Left kidney (tissue), 2 donors: Measurements from ENCODE around the gene DRD3. TPM values are rescaled to one million over a fixed set of nuclear protein-coding genes. Genes with fewer than 3 reads are reported as not detected.

Experiments used
- DNase-seq: peaks from one replicate; pipeline ENCODE4 v3.0.0-alpha.2; 2013
- polyA plus RNA-seq: library from polyadenylated mRNA; unstranded; fragments of 120-200 nt; gene quantifications from one replicate; pipeline ENCODE4 v1.2.1, GENCODE V29; 2013; ENCODE audit not compliant: insufficient read length

DRD3 gene
- polyA plus RNA-seq, 1 donor: not detected

DNA sequence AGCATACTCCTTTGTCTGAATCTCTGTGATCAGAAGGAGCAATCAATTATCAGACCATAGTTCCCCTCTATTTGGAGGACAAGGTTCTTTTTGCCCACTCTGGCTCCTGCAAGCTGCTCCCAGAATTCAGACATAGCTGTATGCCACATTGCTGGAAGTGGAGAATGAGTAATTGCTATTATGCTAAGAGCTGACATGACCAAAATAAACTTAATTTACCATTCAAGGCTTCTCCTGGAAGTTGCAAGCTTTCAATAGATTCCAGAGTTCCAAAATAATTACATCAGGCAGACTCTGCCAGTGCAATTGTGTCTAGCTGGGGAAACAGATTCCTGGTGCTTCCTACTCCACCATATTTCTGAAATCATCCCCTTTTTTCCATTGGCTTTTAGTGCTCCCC, 7.6 kb upstream of the DRD3 start:
- DNase-seq: no peak

DNA sequence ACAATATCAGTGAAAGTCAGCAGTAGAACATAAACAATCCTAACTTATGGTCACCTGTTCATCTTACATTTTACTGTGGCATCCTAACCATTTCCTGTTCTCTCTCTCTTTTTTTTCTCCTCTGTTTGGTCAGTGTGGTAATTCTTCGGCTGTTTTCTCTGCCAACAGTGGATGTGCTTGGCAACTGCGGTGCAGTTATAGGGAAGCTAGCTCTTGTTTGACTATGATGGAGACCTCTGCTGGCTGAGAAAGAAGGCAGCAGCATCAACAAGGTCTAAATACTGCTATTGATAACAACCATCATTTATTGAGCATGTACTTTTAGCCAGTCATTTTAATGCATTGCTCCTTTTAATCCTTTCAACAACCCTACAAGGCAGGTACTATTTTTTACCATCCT, 723 bp upstream of the DRD3 start:
- no peak for DNase-seq

DNA sequence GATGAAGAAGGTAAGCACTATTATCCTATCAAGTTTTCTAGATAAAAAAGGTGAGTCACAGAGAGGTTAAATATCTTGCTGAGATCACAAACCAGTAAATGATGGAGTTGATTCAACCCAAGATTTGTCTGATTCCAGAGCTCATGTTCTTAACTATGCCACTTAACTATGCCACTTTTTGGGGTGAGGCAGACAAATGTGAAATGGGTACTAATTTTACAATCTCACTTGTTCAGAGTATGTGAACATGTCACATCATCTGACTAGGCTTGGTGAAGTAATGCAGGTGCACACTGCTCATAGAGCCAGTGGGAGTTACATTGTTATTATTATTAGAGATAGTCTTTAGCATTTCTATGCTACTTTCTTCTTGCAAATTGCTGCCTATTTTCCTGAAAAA, 2.0 kb downstream of the DRD3 start:
- no peak for DNase-seq

DNA sequence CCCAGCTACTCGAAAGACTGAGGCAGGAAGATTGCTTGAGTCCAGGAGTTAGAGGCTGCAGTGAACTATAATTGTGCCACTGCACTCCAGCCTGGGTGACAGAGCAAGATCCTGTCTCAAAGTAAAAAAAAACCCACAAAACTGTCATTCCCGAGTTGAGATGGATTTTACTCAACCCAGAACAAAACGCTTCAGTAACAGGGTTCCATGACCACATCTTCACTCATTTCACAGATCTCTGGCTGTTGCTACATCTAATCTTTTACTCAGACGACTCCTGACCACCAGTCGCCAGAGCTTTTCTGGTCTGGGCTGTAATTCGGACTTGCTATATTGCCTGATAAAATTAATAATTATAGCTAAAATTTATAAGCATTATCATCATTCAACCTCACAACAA, 2.4 kb downstream of the DRD3 start:
- no peak for DNase-seq

GRCh38 chr3:114175204-114175987, 3.5 kb downstream of the DRD3 start:
- no peak for DNase-seq

DNA sequence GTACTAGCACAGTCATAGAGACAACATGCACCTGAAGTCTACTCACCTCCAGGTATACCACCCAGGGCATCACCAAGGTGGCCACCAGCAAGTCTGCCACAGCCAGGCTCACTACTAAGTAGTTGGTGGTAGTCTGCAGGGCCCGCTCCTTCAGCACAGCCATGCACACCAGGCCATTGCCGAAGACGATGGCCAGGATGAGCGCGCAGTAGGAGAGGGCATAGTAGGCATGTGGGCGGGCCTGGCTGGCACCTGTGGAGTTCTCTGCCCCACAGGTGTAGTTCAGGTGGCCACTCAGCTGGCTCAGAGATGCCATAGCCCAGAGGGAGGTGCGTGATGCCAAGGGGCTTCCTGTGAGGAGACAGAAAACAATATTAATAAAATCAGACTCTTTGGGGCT, 7.2 kb downstream of the DRD3 start:
- DNase-seq: no peak

DNA sequence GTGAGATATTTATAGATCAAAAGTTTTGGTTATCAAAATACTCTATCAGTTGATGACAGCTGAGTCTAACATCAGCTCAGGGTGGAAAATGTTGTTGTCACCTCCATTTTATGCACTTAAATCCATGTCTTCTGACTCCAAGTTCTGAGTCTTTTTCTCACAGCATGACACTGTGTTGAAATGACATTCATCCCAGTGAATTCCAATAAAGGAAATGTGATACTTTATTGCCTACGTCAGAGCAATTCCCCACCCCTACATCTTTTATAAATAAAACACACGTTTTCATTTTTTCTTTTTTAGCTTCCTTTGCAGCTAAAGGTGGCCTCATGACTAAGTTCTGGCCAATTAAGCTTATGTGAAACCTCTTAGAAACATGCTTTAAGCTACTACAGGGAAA, 10.7 kb downstream of the DRD3 start:
- DNase-seq: no peak

DNA sequence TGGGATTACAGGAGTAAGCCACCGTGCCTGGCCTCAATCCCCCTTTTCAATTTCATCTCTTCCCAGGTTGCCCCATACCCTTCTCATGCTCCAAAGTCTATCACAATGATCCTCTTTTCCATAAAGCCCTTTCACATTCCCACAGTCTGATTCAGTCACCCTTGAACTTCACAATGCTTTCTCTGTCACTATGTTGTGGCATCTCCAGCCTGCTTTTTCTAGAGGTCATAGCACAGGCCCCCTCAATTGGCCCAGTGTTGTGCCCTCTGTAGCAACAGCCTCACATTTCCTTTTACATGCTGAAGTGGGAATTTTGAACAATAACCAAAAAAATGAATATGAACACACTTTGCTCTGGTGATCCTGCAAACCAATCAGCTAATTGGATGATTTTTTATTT, 21.5 kb downstream of the DRD3 start:
- DNase-seq: no peak

DNA sequence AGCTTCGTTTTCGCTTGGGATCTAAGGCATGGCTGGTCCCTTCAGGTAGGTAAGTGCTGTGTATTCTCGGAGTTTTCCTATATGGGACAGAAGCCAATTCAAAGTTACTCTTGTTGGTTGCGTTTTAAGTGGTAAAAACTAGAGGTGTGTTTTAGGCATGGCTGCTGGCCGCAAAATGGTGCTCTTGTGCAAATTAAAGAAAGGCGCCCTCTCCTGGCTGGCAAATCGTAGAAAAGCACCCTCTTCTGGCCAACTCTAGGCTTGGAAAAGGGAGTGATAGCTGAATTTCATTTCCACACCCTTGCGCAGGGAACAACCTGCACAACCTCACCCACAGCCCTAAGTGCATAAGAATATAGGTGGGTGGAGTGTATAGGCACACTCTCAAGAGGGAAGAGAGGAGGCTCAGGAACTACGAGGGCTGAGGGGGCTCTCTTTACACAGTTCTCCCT, 23.5 kb downstream of the DRD3 start:
- DNase-seq: no peak

- no peak for DNase-seq
Observed at GRCh38 chr3:114154321-114154821, 24.5 kb downstream of the DRD3 start.

DNA sequence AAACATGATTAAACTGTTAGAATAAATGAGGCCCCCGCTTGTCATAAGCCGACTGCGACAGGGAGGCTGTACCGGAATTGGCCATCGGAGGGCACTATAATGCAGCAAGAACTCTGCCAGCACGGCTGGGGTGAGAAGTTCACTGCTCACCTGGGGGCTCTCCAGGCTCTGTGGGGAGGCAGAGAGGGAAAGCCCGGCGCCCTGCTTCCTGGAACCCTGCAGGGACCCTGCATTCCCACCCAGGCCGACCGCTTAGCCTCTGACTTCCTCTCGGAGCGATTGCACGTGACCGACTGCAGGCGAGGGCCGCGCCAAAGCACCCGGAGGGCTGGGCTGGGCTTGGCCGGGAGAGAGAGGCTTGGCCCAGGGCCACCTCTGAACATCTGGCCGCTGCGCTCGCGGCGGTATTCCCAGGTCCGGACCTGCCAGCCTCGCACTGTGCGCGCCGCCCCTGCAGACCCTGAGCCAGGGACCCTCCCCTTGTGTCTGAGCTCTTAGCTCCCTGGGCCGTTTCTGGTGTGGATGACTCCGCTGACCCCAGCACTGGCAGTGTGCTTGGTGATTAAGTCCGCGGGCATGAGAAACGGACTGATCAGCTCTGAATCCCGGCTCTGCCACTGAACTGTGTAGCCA, 26.2 kb downstream of the DRD3 start:
- DNase-seq: peak; percentile 76

GRCh38 chr3:114151091-114151490, 27.8 kb downstream of the DRD3 start:
- DNase-seq: no peak

DNA sequence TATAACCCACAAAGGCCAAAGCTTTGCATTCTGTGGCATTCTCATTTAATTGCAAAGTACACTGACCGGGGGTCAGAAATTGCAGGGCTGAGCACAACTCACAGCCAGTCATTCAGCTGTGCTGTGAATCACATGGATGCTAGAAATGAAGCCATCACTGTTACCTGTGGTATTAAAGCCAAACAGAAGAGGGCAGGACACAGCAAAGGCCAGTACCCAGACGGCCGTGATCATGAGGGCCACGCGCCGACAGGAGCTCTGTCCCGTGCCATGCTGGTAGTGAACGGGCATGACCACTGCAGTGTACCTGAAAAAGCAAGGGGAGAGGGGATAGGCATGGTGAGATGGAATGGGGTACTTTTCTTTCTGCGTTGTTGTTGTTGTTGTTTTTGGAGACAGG, 31.6 kb downstream of the DRD3 start:
- DNase-seq: no peak

DNA sequence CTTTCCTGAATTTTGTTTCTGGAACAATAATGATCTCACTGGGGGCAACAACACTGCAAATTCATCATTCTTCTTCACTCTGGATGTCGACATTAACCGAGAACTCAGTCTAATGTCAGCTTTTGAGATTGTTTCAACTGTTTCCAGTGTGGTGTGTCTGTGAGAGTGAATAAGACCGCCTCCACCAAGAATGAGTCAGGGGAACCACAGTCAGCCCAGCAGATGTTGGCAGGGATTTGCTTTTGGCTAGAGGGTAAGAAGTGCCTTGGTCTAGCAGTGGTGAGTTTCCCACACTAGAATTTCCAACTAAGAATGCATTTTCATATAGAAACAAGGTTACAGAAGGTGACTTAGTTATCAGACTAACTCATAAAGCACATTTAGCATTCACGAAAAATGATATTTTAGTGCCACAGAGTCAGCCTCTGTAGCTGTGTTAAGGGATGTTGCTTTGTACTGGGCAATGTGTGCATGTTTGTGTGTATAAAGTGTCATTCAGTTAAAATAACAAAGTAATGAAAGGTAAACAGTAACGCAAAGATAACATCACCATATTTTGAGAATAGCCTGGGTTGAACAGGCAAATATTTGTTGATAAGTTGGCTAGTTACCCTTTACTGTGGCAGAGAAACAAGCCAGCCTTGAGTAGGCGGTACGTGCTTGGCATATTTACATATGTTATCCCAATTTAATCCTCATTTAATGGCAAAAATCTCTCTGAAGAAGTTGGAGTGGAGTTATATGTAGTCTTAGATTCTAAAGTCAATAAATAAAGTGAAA, 33.8 kb downstream of the DRD3 start:
- DNase-seq: no peak

GRCh38 chr3:114143817-114144216, 35.0 kb downstream of the DRD3 start:
- DNase-seq: no peak

GRCh38 chr3:114139836-114140235, 39.0 kb downstream of the DRD3 start:
- DNase-seq: no peak

GRCh38 chr3:114133947-114134346, 44.9 kb downstream of the DRD3 start:
- DNase-seq: no peak

DNA sequence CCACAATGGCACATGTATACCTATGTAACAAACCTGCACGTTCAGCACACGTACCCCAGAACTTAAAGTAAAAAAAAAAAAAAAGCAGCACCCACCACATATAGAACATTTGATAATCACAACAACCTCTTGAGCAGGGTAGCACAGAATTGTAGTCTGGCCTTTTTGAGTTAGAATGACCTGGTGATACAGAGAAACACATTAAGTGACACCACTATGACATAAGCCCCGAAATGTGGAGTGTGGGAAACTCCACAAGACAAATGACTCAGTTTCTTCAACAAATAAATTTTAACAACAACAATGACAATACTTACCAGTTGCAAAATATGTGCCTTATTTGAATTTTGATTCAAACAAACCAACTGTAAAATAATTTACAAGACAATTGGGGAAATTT, 46.4 kb downstream of the DRD3 start:
- no peak for DNase-seq

GRCh38 chr3:114128826-114129225, 50.0 kb downstream of the DRD3 start:
- no peak for DNase-seq

- DNase-seq: no peak
Observed at GRCh38 chr3:114128231-114128630, 50.6 kb downstream of the DRD3 start.

GRCh38 chr3:114127517-114127916, 51.3 kb downstream of the DRD3 start:
- DNase-seq: no peak

DNA sequence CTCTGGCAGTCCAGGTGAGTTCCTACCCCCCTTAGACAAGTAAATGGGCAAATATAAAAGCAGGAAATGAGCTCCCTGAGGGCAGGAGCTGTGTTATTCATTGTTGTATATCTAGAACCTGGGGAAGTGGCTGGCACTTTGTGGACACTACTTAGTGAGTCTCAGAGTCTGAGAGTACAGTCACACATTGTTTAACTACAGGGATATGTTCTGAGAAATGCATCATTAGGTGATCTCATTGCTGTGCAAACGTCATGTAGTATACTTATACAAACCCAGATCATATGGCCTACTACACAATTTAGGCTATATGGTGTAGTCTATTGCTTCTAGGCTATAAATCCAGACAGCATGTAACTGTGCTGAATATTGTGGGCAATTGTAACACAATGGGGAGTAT, 52.4 kb downstream of the DRD3 start:
- no peak for DNase-seq
